GM23338 (cell line): Measurements from ENCODE around the gene TARS3. TPM values are rescaled to one million over a fixed set of nuclear protein-coding genes. Genes with fewer than 3 reads are reported as not detected.

Experiments used
- ATAC-seq: fragments of 200-7000 bp; cut with Tn5 transposase; 3 replicates; pipeline ENCODE4 v1.9.1; 2020
- DNase-seq: peaks from one replicate; pipeline ENCODE4 v3.0.0-alpha.2; 2015; ENCODE audit warnings: low spot score
- H2AFZ ChIP-seq: fragments of 200-600 bp; sonication (generic); 2 replicates; pipeline ENCODE4 v1.8.0; 2016; ENCODE audit warnings: antibody characterized with exemption, mild to moderate bottlenecking, moderate library complexity
- H3F3A ChIP-seq: fragments of 200-600 bp; sonication (generic); replicated peaks from 2 replicates; pipeline ENCODE4 v1.8.0; 2017; ENCODE audit warnings: antibody characterized with exemption, mixed run types, low read depth
- H3K27ac ChIP-seq: fragments of 200-600 bp; sonication (generic); 2 replicates; pipeline ENCODE4 v1.6.1; 2016; ENCODE audit warnings: low read depth
- H3K27me3 ChIP-seq: fragments of 200-600 bp; sonication (generic); 2 replicates; pipeline ENCODE4 v1.8.0; 2016; ENCODE audit warnings: mild to moderate bottlenecking, mixed run types, moderate library complexity; ENCODE audit not compliant: insufficient read depth
- H3K36me3 ChIP-seq: fragments of 200-600 bp; sonication (generic); 2 replicates; pipeline ENCODE4 v1.8.0; 2016; ENCODE audit warnings: mild to moderate bottlenecking; ENCODE audit not compliant: insufficient read depth
- H3K4me1 ChIP-seq: fragments of 200-600 bp; sonication (generic); 2 replicates; pipeline ENCODE4 v1.8.0; 2016; ENCODE audit warnings: mild to moderate bottlenecking, moderate library complexity; ENCODE audit not compliant: insufficient read depth
- H3K4me2 ChIP-seq: fragments of 200-600 bp; sonication (generic); 2 replicates; pipeline ENCODE4 v1.7.1; 2017; ENCODE audit warnings: mixed run types
- H3K4me3 ChIP-seq: fragments of 200-600 bp; sonication (generic); 2 replicates; pipeline ENCODE4 v1.6.1; 2016; ENCODE audit warnings: mixed run types
- H3K79me2 ChIP-seq: fragments of 200-600 bp; sonication (generic); replicated peaks from 2 replicates; pipeline ENCODE4 v1.8.0; 2017; ENCODE audit warnings: mild to moderate bottlenecking; ENCODE audit not compliant: insufficient read depth
- H3K9me2 ChIP-seq: fragments of 200-600 bp; sonication (generic); 2 replicates; pipeline ENCODE4 v1.8.0; 2017; ENCODE audit not compliant: insufficient read depth
- H4K20me1 ChIP-seq: fragments of 200-600 bp; sonication (generic); replicated peaks from 2 replicates; pipeline ENCODE4 v1.8.0; 2017; ENCODE audit warnings: mild to moderate bottlenecking; ENCODE audit not compliant: insufficient read depth
- H3K27ac Mint-ChIP-seq: 2 replicates; pipeline ENCODE4 v1.8.0; 2020; ENCODE audit warnings: inconsistent platforms, mild to moderate bottlenecking, moderate library complexity, mixed read lengths
- H3K27me3 Mint-ChIP-seq: 3 replicates; pipeline ENCODE4 v1.8.0; 2022; ENCODE audit warnings: low read depth, mild to moderate bottlenecking, moderate library complexity, mixed read lengths, inconsistent platforms; ENCODE audit not compliant: insufficient read depth, poor library complexity
- H3K36me3 Mint-ChIP-seq: 3 replicates; pipeline ENCODE4 v1.8.0; 2021; ENCODE audit warnings: low read depth, mild to moderate bottlenecking, inconsistent platforms, moderate library complexity, mixed read lengths
- H3K4me1 Mint-ChIP-seq: 3 replicates; pipeline ENCODE4 v1.8.0; 2020; ENCODE audit warnings: mild to moderate bottlenecking, inconsistent platforms, mixed read lengths
- H3K4me3 Mint-ChIP-seq: 3 replicates; pipeline ENCODE4 v1.8.0; 2021; ENCODE audit warnings: moderate library complexity, mild to moderate bottlenecking, inconsistent platforms, mixed read lengths
- H3K9me3 Mint-ChIP-seq: 3 replicates; pipeline ENCODE4 v1.8.0; 2020; ENCODE audit warnings: moderate library complexity, mild to moderate bottlenecking, inconsistent platforms, mixed read lengths
- JUNB ChIP-seq: IDR thresholded peaks from one replicate; pipeline ENCODE4 v1.6.1; 2016; ENCODE audit warnings: antibody characterized with exemption; ENCODE audit not compliant: unreplicated experiment
- NANOG ChIP-seq: IDR thresholded peaks from 2 replicates; pipeline ENCODE4 v1.6.1; 2016; ENCODE audit warnings: antibody characterized with exemption, borderline replicate concordance
- STAT1 ChIP-seq: IDR thresholded peaks from one replicate; pipeline ENCODE4 v1.6.1; 2016; ENCODE audit warnings: antibody characterized with exemption; ENCODE audit not compliant: unreplicated experiment
- ZNF114 ChIP-seq: fragments of 250-450 bp; sonication (Bioruptor Pico); IDR thresholded peaks from 2 replicates; pipeline ENCODE4 v1.5.0; 2020; ENCODE audit warnings: mild to moderate bottlenecking, moderate library complexity
- polyA plus RNA-seq: library from polyadenylated mRNA; unstranded; fragments of >200 nt; fragmentation: Nextera tagmentation; extraction: Ambion mirVana; gene quantifications from 2 replicates; pipeline ENCODE4 v1.2.1, GENCODE V29; 2016
- total RNA-seq: library from RNA; depleted of rRNA; stranded (reverse); fragments of >200 nt; shearing (Covaris generic); gene quantifications from 2 replicates; pipeline ENCODE4 v1.2.3, GENCODE V29; 2014
- TF ChIP-seq, protein P1 (sequence below): fragments of 250-450 bp; sonication (Bioruptor Pico); IDR thresholded peaks from 2 replicates; pipeline ENCODE4 v1.5.0; 2020; ENCODE audit warnings: mild to moderate bottlenecking, moderate library complexity
- TF ChIP-seq, protein P2 (sequence below): IDR thresholded peaks from one replicate; pipeline ENCODE4 v1.6.1; 2018; ENCODE audit warnings: antibody characterized with exemption; ENCODE audit not compliant: unreplicated experiment

Gene TARS3
- total and polyA plus RNA-seq, 2 experiments from 2014 or later: 13.0 to 15.4 TPM

DNA sequence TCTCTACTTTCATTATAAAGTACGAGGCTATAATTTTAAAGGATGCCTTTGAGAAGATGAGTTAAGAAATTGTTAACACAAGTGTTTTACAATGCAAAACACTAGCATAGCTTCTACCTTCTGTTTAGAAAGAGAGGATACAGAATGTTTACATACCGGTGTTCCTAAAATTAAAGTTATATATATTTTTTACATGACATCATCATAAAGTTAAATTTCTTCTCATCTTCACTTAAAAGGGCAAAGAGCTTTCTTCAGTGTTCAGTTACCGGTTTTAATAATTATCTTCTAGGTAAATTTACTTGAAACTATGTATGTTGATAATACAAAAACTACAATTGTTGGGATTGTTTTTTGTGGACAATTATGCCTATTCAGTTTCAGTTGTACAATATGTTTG is 39.4 kb downstream of the TARS3 start:
- Mint-ChIP-seq H3K36me3 (no peaks in the 10 kb centered on the region), H3K4me3 (no peak overlapping the region), H3K27me3 (no peaks in the 10 kb centered on the region), H3K4me1 (no peaks in the 10 kb centered on the region), H3K9me3 (no peaks in the 10 kb centered on the region), H3K27ac (no peak overlapping the region)
- Histone ChIP-seq H3K4me1 (no peaks in the 10 kb centered on the region), H4K20me1 (no peaks in the 10 kb centered on the region), H3K9me2 (no peaks in the 10 kb centered on the region), H2AFZ (no peak overlapping the region), H3K79me2 (no peaks in the 10 kb centered on the region), H3K4me3 (no peak overlapping the region), H3F3A (no peaks in the 10 kb centered on the region), H3K27ac (no peak overlapping the region), H3K27me3 (no peaks in the 10 kb centered on the region), H3K4me2 (no peak overlapping the region), H3K36me3 (no peaks in the 10 kb centered on the region)
- ATAC-seq: no peak
- no peak for DNase-seq
- TF ChIP-seq ZNF114 (CRISPR knock-in tag): no peak
- TF ChIP-seq, protein P1, sequence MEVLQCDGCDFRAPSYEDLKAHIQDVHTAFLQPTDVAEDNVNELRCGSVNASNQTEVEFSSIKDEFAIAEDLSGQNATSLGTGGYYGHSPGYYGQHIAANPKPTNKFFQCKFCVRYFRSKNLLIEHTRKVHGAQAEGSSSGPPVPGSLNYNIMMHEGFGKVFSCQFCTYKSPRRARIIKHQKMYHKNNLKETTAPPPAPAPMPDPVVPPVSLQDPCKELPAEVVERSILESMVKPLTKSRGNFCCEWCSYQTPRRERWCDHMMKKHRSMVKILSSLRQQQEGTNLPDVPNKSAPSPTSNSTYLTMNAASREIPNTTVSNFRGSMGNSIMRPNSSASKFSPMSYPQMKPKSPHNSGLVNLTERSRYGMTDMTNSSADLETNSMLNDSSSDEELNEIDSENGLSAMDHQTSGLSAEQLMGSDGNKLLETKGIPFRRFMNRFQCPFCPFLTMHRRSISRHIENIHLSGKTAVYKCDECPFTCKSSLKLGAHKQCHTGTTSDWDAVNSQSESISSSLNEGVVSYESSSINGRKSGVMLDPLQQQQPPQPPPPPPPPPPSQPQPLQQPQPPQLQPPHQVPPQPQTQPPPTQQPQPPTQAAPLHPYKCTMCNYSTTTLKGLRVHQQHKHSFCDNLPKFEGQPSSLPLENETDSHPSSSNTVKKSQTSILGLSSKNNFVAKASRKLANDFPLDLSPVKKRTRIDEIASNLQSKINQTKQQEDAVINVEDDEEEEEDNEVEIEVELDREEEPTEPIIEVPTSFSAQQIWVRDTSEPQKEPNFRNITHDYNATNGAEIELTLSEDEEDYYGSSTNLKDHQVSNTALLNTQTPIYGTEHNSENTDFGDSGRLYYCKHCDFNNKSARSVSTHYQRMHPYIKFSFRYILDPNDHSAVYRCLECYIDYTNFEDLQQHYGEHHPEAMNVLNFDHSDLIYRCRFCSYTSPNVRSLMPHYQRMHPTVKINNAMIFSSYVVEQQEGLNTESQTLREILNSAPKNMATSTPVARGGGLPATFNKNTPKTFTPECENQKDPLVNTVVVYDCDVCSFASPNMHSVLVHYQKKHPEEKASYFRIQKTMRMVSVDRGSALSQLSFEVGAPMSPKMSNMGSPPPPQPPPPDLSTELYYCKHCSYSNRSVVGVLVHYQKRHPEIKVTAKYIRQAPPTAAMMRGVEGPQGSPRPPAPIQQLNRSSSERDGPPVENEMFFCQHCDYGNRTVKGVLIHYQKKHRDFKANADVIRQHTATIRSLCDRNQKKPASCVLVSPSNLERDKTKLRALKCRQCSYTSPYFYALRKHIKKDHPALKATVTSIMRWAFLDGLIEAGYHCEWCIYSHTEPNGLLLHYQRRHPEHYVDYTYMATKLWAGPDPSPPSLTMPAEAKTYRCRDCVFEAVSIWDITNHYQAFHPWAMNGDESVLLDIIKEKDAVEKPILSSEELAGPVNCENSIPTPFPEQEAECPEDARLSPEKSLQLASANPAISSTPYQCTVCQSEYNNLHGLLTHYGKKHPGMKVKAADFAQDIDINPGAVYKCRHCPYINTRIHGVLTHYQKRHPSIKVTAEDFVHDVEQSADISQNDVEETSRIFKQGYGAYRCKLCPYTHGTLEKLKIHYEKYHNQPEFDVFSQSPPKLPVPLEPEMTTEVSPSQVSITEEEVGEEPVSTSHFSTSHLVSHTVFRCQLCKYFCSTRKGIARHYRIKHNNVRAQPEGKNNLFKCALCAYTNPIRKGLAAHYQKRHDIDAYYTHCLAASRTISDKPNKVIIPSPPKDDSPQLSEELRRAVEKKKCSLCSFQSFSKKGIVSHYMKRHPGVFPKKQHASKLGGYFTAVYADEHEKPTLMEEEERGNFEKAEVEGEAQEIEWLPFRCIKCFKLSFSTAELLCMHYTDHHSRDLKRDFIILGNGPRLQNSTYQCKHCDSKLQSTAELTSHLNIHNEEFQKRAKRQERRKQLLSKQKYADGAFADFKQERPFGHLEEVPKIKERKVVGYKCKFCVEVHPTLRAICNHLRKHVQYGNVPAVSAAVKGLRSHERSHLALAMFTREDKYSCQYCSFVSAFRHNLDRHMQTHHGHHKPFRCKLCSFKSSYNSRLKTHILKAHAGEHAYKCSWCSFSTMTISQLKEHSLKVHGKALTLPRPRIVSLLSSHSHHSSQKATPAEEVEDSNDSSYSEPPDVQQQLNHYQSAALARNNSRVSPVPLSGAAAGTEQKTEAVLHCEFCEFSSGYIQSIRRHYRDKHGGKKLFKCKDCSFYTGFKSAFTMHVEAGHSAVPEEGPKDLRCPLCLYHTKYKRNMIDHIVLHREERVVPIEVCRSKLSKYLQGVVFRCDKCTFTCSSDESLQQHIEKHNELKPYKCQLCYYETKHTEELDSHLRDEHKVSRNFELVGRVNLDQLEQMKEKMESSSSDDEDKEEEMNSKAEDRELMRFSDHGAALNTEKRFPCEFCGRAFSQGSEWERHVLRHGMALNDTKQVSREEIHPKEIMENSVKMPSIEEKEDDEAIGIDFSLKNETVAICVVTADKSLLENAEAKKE: no peak
- TF ChIP-seq STAT1: no peak
- no peak for TF ChIP-seq NANOG
- TF ChIP-seq, protein P2, sequence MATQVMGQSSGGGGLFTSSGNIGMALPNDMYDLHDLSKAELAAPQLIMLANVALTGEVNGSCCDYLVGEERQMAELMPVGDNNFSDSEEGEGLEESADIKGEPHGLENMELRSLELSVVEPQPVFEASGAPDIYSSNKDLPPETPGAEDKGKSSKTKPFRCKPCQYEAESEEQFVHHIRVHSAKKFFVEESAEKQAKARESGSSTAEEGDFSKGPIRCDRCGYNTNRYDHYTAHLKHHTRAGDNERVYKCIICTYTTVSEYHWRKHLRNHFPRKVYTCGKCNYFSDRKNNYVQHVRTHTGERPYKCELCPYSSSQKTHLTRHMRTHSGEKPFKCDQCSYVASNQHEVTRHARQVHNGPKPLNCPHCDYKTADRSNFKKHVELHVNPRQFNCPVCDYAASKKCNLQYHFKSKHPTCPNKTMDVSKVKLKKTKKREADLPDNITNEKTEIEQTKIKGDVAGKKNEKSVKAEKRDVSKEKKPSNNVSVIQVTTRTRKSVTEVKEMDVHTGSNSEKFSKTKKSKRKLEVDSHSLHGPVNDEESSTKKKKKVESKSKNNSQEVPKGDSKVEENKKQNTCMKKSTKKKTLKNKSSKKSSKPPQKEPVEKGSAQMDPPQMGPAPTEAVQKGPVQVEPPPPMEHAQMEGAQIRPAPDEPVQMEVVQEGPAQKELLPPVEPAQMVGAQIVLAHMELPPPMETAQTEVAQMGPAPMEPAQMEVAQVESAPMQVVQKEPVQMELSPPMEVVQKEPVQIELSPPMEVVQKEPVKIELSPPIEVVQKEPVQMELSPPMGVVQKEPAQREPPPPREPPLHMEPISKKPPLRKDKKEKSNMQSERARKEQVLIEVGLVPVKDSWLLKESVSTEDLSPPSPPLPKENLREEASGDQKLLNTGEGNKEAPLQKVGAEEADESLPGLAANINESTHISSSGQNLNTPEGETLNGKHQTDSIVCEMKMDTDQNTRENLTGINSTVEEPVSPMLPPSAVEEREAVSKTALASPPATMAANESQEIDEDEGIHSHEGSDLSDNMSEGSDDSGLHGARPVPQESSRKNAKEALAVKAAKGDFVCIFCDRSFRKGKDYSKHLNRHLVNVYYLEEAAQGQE: no peak
- no peak for TF ChIP-seq JUNB
